Adrenal gland (tissue), 5 donors: ENCODE measurements around the gene NRAP.

Source experiments
- POLR2A ChIP-seq, 2 donors: fragments of 450-650 bp; IDR thresholded peaks; one replicate each; pipeline ENCODE4 v1.6.1; 2017; ENCODE audit warnings: antibody characterized with exemption in 2 of 2, mild to moderate bottlenecking in 2 of 2, moderate library complexity in 1 of 2
- TF ChIP-seq, protein P1 (sequence below), 6 experiments: fragments of 450-650 bp in 4 of 6; fragments of 200-600 bp in 2 of 6; sonication (generic) in 1 of 6; IDR thresholded peaks; 1 replicate in 5 of 6; 2 replicates in 1 of 6; pipeline versions ENCODE4 v1.5.1 to v1.8.0; 2016 to 2021; ENCODE audit warnings: antibody characterized with exemption in 6 of 6, mild to moderate bottlenecking in 2 of 6, moderate library complexity in 1 of 6
- donor health status: DM: no; HTN: no; CAD: no.

GRCh38 chr10:113609704-113610108, 54.1 kb downstream of the NRAP start:
- no peak for TF ChIP-seq POLR2A (IDR thresholded peaks at IDR 0.05)
- TF ChIP-seq, protein P1, sequence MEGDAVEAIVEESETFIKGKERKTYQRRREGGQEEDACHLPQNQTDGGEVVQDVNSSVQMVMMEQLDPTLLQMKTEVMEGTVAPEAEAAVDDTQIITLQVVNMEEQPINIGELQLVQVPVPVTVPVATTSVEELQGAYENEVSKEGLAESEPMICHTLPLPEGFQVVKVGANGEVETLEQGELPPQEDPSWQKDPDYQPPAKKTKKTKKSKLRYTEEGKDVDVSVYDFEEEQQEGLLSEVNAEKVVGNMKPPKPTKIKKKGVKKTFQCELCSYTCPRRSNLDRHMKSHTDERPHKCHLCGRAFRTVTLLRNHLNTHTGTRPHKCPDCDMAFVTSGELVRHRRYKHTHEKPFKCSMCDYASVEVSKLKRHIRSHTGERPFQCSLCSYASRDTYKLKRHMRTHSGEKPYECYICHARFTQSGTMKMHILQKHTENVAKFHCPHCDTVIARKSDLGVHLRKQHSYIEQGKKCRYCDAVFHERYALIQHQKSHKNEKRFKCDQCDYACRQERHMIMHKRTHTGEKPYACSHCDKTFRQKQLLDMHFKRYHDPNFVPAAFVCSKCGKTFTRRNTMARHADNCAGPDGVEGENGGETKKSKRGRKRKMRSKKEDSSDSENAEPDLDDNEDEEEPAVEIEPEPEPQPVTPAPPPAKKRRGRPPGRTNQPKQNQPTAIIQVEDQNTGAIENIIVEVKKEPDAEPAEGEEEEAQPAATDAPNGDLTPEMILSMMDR (IDR thresholded peaks at IDR 0.05), result no peak
